Measurements from ENCODE around the gene CAPRIN1.
A peak's percentile ranks its signal among the peaks of the same experiment; 100 is the strongest.

The CAPRIN1 gene, protein sequence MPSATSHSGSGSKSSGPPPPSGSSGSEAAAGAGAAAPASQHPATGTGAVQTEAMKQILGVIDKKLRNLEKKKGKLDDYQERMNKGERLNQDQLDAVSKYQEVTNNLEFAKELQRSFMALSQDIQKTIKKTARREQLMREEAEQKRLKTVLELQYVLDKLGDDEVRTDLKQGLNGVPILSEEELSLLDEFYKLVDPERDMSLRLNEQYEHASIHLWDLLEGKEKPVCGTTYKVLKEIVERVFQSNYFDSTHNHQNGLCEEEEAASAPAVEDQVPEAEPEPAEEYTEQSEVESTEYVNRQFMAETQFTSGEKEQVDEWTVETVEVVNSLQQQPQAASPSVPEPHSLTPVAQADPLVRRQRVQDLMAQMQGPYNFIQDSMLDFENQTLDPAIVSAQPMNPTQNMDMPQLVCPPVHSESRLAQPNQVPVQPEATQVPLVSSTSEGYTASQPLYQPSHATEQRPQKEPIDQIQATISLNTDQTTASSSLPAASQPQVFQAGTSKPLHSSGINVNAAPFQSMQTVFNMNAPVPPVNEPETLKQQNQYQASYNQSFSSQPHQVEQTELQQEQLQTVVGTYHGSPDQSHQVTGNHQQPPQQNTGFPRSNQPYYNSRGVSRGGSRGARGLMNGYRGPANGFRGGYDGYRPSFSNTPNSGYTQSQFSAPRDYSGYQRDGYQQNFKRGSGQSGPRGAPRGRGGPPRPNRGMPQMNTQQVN

DNA sequence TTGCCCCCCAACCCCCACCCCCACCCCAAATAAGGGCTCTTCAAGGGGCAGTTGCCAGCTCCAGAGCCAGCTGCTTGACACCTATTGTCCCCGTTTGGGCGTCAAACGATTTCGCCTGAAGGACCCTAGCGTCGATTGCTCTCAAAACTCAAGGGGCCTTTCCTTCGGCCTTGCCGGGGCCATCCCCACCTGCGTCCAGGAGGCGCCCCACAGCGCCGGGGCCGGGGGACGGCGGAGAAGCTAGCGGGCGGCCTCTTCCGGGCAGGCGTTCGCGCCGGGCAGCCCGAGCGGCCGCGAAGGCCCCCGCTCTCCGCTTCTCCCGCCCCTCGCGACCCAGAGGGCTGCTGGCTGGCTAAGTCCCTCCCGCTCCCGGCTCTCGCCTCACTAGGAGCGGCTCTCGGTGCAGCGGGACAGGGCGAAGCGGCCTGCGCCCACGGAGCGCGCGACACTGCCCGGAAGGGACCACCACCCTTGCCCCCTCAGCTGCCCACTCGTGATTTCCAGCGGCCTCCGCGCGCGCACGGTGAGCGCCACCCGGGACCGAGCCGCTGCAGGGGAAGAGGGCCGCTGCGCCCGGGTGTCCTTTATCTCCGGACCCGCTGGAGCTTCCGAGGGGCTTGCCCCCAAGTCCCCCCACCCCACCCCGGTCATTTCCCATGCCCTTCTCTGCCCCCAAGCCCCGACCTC lies at the start of gene CAPRIN1:
TSS of gene CAPRIN1 (plus strand) at position 383 of the 687 bp plus-strand sequence. CDS start 690 bp downstream, outside the sequence.
- peak; percentile 70 to 74 for DNase-seq (ENCODE audit: low read depth in 2 of 2)

DNA sequence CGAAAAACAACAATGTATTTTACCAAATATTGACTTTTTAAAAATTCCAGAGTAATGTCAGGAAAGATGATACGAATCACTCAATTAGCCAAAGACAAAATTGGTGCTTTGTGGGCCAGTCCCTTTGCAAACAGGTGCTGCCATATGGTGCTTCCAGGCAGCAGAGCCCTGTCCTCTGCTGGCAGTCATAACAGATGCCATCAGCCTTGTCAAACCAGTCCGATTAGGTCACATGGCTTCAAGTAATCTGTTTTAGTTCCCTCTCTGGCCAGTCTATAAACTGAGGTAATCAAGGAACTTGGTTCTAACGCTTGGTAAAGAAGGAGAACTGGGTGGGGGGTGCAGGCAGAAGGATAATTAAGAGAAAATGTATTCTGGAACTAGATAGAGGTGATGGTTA lies 49.1 kb upstream of the CAPRIN1 start:
- no peak for DNase-seq (ENCODE audit: low read depth in 2 of 2)

DNA sequence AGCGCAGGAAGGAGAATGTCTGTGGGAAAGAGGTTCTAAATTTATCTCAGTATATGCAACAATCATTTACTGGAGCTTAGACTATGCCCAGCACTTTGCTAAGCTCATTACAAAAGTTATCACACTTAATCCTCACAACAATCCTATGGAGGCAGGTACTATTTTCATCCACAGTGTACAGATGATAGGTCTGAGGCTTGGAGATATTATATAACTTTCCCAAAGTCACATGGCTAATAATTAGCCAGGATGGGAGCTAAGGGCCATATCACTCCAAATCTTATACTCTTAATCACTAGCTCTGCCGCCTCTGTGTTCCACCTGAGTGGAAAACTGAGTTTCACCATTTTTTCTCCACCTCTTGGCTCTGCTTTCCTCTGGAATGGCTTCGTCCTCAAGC lies 47.3 kb upstream of the CAPRIN1 start:
- DNase-seq (ENCODE audit: low read depth in 2 of 2), result no peak

DNA sequence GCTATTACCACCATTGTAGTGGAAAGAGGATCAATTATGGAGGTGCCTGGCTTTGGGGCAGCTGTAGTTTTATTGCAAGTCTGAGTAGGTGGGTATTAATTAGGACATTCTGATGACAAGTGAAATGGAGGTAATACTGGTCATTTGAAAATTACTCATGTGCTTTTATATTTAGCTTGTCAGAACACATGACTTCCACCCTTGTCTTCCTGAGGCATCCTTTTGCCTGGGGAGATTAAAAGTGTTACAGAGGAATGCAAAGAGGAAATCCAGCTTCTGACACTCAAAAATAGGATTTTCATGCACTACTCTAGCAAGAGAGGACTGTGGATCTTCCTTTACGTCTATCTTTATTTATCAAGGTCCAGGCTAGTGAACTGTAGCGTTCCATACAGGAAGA lies 44.7 kb upstream of the CAPRIN1 start:
- DNase-seq (ENCODE audit: low read depth in 2 of 2), result no peak

DNA sequence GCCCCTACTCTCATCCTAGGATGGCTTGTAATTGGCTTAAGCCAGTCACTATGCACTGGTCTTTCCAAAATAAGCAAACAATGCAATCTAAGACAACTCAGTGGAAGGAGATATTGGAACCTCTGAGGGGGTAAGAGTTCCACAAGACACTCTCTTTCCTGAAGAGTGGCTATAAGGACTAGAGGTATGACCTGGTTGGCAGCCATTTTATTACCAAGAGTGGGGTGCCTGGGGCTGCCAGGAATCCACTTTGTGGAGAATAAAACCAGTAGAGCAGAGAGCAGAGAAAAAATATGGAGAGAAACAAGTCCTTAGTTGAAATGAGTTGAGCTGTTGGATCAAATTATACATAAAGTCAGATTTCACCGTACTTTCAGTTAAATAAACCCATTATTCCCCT lies 38.8 kb upstream of the CAPRIN1 start:
- DNase-seq (ENCODE audit: low read depth in 2 of 2), result no peak

DNA sequence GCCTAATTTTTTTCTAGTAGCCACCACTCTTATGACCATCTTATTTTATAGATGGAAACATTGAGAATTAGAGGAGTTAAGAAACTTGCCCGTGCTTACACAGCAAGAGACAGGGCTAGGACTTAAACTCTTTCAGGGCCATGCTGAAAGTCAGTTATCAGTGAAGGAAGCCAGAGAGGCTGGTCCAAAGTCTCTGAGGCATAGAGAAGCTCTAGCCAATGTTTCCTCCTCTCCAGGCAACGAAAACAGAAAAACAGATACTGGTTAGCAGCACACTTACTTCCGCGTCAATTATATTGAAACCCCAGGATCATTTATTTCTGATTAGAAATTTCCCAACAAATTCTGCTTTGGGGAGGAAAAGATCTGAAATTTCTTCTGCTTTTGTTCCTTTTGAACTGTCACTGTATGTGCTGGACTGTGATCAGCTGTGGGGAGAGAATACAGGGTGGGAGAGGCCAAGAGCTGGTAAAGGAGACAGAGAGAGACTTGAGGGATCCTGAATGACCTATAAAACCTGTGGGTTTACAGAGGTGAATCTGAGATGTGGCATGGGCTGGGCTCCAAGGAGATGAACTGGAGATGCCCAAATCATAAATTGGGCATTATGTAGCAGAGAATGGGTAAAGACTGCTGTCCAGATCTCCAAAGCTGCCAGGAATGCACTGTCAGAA lies 37.5 kb upstream of the CAPRIN1 start:
- no peak for DNase-seq (ENCODE audit: low read depth in 2 of 2)

DNA sequence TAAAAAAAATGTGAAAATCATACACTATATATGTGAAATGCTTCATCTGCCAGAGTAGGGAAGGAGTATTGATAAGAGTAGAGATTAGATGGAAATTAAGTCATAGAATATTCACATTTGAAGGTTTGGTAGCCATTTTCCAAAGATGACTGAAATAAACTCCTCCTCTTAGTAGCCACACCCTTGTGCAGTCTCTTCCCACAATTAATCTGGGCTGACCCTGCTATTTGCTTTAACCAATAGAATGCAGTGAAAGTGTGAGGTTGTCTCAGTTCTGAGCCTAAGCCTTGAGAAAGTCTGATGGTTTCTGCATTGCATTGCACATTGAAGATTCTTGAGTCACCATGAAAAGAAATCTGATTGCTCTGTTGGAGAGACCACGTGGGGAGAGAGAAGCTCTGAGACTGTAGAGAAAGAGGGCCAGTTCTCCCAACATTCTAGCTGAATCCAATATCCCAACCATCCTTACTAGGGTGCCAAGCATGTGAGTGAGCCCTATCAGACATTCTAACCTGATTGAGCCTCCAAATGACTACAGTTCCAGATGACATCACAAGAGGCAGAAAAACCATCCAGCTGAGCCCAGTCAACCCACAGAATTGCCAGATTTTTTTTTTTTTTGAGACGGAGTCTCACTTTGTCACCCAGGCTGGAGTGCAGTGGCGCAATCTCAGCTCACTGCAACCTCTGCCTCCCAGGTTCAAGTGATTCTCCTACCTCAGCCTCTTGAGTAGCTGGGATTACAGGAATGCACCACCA lies 29.4 kb upstream of the CAPRIN1 start:
- DNase-seq (ENCODE audit: low read depth in 2 of 2), result no peak

DNA sequence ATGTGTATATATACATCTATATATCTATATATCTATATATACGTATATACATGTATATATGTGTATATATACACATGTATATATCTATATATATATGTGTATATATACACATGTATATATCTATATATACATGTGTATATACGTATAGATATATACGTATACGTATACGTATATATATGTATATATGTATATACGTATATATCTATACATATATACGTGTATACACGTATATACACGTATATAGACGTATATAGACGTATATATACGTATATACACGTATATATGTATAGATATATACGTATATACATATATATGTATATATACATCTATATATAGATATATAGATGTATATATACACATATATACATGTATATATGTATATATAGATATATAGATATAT lies 25.1 kb upstream of the CAPRIN1 start:
- DNase-seq (ENCODE audit: low read depth in 2 of 2), result no peak

DNA sequence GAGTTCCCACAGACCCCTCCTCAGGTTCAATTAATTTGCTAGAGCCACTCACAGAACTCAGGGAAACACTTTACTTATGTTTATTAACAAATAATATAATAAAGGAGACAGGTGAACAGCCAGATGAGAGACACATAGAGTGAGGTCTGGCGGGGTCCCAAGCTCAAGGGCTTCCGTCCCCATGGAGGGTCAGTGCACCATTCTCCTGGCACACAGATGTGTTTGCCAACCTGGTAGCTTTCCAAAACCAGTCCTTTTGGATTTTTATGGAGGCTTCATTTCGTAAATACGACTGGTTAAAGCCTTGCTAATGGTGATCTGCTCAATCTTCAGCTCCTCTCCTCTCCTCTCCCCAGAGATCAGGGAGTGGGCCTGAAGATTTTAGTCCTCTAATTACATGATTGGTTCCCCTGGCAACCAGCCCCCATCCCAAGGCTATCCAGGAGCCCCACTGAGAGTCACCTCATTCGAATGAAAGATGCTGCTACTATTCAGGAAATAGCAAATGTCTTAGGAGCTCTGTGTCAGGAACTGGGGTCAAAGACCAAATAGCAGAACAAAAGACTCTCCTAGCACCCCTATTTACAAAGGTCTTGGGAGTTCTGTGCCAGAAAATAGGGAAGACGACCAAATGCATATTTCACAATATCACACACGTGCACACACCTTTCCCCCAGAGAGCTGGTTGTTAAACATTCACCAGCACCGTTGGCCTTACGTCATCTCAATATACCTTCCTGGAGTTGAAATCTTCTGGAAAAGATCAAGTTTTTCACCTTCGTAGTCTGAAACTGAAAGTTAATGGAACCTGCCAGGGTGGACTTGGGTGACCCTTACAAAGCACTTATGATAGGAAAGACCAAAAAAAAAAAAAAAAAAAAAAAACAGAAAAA lies 23.8 kb upstream of the CAPRIN1 start:
- no peak for DNase-seq (ENCODE audit: low read depth in 2 of 2)

DNA sequence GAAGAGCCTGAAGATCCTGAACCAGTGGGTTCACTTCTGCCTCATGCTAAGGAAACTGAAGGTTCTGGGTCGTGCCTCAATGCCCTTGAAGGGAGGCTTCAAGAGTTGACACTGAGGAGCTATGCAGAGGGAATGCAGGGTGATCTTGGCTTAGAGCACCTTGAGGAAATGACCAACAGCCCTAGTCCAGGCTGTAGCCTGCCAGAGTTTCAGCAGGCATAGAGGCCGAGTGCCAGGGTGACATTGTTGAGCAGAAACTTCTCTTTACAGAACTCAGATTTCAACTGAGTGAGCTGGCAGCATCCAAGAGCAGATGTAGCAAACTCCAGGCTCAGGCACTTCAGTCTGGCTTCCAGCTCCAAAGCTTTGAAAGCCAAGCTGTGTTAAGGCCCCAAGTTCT lies 23.1 kb upstream of the CAPRIN1 start:
- no peak for DNase-seq (ENCODE audit: low read depth in 2 of 2)

DNA sequence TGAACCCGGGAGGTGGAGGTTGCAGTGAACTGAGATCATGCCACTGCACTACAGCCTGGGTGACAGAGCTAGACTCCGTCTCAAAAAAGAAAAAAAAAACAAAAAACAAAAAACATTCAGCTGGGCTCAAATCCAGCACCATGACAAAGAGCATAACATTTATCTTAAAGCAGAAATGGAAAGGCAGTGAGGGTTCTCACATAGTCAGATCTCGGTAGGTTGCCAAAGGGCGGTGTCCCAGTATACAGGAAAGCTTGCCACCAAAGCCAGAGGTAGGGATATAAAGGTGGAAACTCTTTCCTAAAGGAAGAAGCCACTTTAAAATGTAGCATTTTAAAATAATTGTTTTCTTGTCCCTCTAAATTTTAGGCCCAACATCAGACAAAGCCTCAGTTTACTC lies 22.4 kb upstream of the CAPRIN1 start:
- no peak for DNase-seq (ENCODE audit: low read depth in 2 of 2)

DNA sequence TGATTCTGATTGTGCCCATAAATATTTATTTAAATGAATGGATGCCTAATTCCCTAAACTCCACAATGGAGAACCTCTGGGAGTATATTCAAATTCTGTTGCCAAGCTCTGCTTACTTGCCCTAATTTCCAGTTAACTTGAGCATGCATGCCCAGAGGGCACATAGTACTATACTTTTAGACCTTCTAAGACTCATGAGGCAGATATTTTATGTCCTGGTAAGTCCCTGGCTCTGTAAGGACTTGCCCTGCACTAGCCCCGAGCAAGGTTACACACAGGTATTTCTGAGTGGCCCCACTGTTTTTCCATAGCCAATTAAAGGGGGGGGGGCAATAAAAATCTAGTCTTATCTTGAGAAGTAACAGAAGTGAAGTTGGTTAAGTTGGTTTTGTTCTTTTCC lies 21.1 kb upstream of the CAPRIN1 start:
- no peak for DNase-seq (ENCODE audit: low read depth in 2 of 2)

DNA sequence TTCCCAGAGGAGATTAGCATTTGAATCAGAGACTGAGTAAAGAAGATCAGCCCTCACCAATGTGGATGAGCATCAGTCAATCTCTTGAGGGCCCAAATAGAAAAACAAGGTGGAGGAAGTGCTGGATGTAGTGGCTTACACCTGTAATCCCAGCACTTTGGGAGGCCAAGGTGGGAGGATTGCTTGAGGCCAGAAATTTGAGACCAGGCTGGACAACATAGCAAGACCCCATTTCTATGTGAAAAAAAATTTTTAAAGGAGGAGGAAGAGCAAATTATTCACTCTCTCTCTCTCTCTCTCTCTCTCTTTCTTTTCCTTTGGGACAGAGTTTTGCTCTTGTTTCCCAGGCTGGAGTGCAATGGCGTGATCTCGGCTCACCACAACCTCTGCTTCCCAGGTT lies 18.1 kb upstream of the CAPRIN1 start:
- DNase-seq (ENCODE audit: low read depth in 2 of 2), result no peak

DNA sequence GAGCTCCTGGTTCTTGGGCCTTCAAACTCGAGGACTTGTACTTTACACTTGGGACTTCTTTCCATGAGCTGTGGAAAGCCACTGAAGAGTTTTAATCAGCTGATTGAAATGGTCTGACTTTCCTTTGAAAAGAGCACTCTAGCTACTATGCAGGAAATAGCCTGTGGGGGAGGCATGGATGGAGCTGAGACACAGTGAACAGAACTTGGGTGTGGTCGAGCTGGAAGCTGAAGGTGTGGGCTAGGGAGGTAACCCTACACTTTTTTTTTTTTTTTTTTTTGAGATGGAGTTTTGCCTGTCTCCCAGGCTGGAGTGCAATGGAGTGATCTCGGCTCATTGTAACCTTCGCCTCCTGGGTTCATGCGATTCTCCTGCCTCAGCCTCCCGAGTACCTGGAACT lies 17.5 kb upstream of the CAPRIN1 start:
- DNase-seq (ENCODE audit: low read depth in 2 of 2), result no peak

DNA sequence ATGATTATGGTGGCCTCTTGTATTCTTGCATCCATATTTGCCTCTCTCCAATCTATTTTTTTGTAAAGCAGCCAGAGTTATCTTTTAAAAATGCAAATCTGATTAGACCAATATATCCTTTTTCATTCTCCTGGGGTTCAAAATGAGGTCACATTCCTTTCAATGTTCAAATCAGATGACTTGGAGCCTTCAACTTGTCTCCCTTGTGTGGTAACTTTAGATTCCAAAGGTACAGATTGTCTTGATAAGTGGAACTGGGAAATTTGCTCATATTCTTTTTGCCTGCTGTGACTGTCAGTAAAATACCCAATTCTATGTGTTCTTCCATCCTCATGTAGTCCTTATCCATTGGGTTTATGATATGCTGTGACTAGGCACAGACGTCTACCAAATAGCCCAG lies 15.1 kb upstream of the CAPRIN1 start:
- no peak for DNase-seq (ENCODE audit: low read depth in 2 of 2)

DNA sequence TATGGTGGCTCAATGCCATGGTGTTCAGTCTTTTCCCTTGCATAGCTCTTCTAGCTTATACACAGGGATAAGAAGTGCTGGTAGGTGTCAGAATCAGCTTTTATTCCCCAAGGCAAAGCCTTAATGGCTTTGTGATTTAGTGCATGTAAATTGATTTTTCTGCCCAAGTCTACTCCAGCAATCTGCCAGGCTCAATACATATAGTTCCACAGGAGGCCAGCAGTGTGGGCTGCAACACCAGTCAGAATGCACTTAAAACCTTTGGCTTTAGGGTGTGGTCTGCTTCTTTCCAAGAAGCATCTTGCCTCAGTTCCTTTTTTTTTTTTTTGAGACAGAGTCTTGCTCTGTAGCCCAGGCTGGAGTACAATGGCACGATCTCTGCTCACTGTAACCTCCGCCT lies 14.5 kb upstream of the CAPRIN1 start:
- DNase-seq (ENCODE audit: low read depth in 2 of 2), result no peak

DNA sequence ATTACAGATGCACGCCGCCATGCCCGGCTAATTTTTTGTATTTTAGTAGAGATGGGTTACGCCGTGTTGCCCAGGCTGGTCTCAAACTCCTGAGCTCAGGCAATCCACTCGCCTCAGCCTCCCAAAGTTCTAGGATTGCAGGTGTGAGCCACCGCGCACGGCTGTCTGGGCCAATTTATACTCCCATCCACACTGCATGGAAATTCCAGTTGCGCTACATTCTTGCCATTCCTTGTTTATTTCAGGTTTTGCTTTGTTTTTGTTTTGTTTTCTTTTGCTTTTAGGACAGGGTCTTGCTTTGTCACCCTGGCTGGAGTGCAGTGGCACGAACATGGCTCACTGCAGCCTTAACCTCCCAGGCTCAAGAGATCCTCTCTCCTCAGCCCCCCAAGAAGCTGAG lies 11.0 kb upstream of the CAPRIN1 start:
- DNase-seq (ENCODE audit: low read depth in 2 of 2), result no peak

DNA sequence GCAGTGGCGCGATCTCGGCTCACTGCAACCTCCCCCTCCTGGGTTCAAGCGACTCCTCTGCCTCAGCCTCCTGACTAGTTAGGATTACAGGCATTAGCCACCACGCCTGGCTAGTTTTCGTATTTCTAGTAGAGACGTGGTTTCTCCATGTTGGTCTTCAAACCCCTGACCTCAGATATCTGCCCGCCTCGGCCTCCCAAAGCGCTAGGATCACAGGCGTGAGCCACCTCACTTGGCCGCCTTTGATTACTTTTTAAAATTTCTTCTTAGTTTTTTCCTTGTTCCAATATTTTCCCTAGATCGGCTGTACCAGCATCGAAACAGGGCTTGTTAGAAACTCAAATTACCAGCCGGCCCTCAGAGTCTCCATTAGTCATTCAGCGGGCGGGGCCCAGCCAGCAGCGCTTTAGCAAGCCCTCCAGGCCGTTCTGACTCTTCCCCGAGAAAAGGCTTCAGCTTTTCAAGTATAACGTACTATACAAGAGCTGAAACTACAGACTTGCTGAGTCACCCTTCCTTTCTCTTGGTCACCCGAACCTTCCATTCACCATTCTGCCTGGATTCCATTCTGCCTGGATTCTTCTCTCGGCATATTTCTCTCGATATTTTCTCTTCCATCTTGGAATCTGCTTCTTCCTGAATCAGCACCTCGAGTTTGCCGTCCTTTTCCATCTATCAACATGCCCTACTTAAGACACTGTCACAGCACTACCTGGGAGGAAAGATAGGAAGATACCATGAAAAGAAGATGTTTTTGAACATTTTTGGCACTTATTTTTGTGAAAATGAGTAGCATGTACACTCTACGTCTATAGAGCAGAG lies 6.7 kb upstream of the CAPRIN1 start:
- peak; percentile 55 to 57 for DNase-seq (ENCODE audit: low read depth in 2 of 2)

DNA sequence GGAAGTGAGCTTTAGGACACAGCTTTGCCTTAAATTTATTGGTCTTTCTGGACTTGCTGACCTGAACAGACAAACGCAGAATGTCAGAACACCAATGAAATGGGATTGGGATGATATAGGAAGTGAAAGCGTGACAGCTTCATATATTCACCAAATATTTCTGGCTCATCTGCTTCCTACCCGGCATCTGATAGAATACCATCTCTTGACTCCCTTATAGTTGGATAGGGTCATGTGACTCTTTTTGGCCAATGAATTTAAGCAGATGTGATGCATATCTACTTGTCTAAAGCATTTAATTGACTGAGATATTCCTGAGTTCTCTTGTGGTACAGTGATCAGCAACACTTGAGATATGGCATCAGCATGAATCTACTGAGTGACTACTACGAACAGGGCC lies 2.5 kb upstream of the CAPRIN1 start:
- no peak for DNase-seq (ENCODE audit: low read depth in 2 of 2)
